ENCODE measurements around the gene LGI1.

Gene LGI1

GRCh38 chr10:93757801-93758507 is at the start of gene LGI1:
TSS of gene LGI1 (plus strand) at chr10:93757936. CDS start at chr10:93758145, 209 bp downstream.
- DNase-seq: no peak

DNA sequence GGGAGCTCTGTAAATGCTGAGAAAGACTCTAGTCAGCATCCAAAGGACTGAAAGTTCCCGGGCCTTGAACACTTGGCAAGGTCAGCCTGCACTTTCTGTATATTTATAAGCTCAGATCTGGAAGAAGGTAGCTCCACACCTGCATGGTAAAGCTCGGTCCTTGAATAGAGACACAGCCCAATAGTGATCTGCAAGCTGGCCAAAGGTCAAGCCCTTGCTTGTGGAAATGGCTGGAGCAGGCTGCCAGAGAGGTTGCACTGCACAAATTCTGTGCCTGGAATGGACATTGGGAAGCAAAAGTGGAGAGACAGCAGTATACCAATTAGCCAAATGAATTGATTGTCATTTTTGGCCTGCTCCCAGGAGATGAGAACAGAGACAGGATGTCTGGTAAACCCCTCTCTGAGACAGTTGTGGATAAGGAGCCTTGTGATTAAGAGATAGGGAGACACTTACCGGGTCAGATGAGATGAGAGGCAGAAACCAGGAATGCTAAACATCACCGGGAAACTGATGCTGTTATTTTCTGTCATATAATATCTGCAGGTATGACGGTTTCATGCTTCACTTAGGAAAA is 47.3 kb upstream of the LGI1 start:
- DNase-seq: no peak

GRCh38 chr10:93711891-93712290 is 45.8 kb upstream of the LGI1 start:
- no peak for DNase-seq

- DNase-seq: no peak
Measured at GRCh38 chr10:93712593-93712992, 45.1 kb upstream of the LGI1 start.

DNA sequence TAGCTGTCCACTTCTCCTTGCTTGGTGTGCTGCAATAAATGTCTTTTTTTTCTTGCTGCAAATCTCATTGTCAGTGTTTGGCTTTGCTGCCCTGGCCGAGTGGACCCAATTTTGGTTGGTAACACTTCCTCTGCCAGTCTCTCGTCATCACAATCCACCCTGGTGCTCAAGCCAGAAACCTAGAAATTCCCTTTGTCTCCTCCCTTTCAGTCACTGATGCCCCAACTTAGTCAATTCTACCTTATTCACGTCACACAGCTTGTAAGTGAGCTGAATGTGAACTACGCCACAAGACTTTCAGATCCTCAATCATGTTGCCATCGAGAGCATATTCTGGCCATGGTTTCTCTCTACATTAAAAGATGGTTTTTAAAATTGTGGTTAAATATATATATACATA is 42.4 kb upstream of the LGI1 start:
- no peak for DNase-seq

- no peak for DNase-seq
Measured at GRCh38 chr10:93716766-93717165, 41.0 kb upstream of the LGI1 start.

DNA sequence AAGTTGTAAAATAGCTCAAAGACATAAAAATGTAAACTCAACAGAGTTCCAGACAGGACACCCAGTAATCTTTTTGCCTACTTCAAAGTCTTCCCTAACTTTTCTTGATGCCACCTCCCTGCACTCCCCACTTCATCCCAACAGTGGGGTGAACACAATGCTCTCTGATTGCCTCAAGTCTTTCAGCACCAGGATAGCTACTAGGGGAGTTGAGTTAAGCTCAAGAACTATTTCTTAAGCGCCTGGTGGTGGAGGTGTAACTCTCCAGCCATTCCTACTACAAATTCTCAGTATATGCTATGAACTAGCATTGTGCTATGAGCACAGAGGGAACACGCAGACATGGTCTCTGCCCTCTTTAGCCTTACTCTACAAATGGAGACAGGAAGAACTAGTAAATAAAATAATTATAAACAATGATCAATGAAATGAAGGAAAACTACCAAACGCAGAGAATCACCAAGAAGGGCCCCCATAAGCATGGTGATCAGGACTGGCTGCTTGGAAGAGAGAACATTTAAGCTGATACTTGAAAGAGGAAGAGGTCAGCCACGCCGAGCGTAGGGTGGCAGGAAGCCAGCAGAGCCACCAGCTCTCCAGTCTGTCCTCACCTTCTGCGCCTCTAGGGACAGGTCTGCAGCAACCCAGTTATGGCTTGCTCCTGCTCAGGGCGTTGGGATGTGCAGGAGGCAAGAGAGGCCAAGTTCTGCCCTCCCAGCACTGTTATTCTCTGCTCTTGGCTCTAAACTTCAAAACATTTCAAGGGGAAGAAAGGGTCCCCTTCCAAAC is 38.6 kb upstream of the LGI1 start:
- no peak for DNase-seq

DNA sequence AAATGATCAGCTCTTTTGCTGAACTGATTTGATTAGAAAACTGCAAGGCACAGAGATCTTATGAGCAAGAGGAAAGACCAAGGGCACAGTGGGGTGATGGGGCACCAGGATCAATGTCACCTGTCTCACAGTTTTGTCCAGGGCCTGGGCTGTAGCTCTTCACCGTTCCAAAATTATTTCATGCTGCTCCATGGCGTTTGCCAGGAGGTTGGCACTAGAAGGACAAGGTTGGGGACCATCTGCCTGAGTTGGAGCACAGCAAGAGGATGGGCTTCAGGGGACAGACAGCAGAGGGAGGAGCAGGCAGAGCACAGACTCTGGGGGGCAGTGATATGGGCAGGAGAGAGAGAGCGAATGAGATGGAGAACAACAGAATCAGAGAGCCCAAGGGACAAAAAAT is 37.8 kb upstream of the LGI1 start:
- DNase-seq: no peak

DNA sequence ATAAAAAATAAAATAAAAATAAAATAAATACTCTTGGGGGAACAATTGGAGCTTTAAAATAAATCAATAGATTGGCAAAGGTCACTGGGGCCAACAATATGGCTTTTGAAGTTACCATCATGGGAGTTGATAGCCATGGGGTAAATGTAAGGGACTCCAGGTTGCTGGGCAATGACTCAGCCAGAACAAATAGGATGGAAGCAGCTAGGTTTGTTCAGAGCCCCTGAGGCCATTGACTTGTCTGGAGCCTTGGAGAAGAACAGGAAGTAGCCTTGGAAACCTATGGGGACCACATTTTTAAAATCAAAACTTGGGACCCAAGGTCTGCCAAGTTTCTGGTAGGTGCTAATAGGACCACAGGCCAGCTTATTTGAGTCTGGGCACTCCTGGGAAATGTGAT is 35.2 kb upstream of the LGI1 start:
- no peak for DNase-seq

- DNase-seq: no peak
Measured at GRCh38 chr10:93723153-93723552, 34.6 kb upstream of the LGI1 start.

GRCh38 chr10:93726024-93726423 is 31.7 kb upstream of the LGI1 start:
- no peak for DNase-seq

DNA sequence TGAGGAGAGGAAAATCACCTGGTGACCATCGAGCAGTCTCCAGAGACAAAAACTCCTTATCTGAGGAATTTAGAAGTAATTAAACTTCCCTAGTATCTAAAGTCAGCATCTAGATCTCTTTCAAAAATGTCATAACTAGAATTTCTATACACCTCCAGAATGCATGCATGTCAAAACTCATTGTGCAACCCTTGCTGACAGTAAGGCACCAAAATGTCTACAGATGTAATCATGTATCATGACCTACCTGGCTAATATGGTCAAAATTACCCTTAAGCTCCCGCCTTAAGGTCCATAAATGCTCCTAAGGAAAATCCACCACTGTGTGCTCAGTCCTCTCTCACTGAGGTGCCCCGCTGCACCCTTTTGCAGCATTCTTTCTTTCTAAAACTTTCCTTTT is 16.4 kb upstream of the LGI1 start:
- no peak for DNase-seq

DNA sequence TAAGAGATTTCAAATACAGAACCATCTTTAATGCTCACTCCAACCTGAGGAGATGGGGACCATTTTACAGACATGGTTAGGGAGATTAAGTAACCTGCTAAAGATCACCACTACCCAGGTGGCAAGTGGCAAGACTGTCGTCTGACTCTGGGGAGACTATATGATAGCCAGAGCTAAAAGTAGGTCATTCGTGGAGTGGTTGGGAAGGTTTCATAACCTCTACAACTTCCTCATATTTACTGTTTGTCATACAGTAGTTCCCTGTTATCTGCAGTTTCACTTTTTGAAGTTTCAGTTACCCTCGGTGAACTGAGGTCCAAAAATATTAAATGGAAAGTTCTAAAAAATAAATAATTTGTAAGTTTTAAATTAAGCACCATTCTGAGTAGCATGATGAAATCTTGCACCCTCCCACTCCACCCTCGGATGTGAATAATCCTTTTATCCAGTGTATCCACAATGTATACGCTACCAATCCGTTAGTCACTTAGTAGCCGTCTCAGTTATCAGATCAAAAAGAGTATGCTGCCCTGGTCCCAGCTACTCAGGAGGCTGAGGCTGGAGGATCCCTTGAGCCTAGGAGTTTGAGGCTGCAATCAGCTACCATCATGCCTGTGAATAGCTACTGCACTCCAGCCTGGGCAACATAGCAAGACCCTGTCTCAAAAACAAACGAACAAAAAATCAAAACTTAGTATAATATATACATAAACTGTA is 14.9 kb upstream of the LGI1 start:
- DNase-seq: no peak

GRCh38 chr10:93745408-93746065 is 12.2 kb upstream of the LGI1 start:
- DNase-seq: peak; percentile 14

- peak; percentile 98 for DNase-seq
Measured at GRCh38 chr10:93746844-93747284, 10.9 kb upstream of the LGI1 start.

DNA sequence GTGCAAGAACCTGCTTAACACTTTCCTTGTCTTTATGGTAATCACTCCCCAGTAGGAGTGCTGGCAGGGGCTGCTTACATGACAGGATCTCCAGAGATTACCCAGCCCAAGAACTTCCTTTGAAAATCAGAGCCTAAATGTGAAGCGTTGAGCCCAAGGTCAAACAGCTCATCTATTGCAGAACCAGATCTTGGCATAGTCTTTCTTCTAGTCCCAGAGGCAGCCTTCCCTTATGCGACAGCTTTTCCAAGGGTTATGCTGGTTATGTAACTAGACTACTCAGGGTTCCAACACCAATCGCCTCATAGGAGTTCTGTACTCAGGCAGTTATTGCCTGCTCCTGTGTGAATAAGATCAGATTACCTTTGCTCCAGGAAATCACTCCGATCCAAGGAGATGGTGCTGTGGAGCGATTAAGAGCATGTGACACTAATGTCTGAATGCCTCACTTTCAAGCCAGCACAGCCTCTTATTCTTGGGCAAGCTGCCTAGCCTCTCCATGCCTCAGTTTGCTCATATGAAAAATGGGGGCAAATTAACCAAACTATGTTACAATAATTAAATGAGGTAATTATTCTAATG is 8.4 kb upstream of the LGI1 start:
- DNase-seq: no peak

DNA sequence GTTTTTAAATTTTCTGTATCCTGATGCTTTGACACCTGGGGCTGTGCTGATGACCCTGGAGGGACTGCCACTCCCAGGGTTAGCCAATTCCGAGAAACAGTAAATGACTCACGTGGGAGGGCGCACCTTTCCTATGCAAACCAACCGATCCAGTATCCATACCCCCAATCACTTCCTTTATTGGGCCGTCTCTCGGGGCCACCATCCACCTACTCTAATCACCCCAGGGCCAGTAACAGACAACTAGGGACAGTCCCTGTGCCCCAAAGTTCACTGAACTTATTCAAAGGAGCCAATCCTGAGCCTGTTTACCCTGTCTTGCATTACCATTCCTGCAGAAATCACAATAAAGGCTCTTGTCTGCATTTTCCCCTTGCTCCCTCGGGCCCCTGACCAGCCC is 6.6 kb upstream of the LGI1 start:
- no peak for DNase-seq

GRCh38 chr10:93751832-93752231 is 5.9 kb upstream of the LGI1 start:
- DNase-seq: no peak

DNA sequence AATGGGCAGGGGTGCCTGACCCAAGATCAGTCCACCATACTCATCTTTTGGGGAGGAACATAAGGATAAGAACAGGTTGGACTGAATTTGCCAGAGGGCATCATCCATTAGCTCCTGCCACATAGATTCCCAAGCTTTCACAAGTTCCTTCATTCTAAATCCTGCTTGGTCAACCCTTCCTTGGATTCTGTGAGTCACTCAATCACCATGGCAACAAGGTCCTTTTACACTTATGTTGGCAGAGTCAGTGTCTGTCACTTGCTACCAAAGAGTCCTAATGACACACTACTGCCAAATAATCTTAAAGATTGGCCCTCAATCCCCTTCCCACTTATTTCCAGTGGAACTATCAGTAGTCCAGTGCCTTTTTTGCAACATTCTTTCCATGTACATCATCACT is 5.0 kb upstream of the LGI1 start:
- peak; percentile 50 for DNase-seq

- DNase-seq: no peak
Measured at GRCh38 chr10:93753621-93754250, 4.0 kb upstream of the LGI1 start.

DNA sequence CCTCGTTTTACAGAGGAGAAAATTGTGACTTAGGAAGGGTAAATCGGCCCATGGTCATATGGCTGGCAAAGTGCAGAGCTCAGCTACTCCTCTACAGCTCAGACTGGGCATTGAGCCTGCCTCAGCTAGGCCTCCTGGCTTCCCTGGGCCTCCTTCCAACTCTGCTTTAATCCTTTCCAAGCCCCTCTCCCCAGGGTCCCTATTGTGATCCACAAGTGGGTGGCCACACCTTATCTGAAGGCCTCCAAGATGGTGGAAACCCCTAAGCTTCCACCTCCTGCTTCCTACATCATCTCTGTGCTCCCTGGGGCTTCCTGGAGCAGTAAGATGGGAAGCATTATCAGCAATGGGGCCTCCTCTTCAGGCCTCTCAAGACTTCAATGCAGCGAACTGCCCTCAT is 3.0 kb upstream of the LGI1 start:
- no peak for DNase-seq
